NCI-H1694 (cell line): Measurements from ENCODE around the gene GGT5.
"Not testable (repeated sequence)": the region's sequence is repeated elsewhere in the genome, so short reads cannot be mapped to it uniquely, and the experiment has no call there.

Experiments used
- DNase-seq: peaks from one replicate; lab custom pipeline; 2025; lab: John Stamatoyannopoulos, UW

Gene GGT5

DNA sequence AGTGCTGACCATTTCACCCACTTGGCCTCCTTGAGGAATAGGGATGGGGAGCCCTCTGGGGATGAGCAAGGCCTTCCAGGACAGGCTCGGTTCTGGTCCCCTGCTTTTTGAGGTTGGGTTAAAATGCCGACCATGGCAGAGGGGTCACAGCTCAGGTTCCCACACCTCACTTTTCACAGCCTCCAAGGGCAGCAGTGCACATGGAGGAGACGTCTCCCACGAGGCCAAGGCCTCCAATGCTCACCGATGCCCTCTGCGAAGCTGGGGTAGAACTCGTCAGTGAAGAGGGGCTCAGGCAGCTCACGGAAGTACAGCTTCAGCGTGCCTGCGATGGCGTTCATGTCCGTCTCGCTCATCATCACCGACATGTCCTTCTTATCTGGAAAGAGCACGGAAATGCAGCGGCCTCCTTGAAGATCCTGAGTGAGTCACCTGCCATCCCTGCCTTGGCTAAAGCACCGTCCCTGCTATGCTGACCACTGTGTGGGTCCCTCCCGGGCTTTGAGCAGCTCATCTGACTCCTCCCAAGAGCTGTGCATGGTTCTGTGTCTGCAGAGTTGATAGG, 17.4 kb upstream of the GGT5 start:
- not testable (repeated sequence) for DNase-seq

DNA sequence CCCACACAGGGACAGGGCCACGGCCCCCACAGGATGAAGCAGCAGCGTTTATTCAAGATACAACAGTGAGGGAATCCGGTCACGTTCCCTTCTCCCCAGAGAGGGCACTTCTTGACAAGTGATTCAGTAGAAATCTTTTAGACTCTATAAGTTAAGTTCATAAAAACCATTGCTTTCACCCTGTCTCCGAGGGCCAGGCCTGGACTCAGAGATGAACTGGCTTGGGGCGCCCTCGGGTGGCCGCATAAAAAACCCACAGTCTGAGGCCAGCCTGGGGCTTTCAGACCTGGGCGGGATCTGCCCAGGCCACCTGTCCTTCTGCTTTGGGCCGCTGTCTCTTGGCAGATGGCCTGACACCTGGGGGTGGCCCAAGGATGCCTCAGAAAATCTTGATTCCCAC, 14.6 kb upstream of the GGT5 start:
- DNase-seq: peak; percentile 40

DNA sequence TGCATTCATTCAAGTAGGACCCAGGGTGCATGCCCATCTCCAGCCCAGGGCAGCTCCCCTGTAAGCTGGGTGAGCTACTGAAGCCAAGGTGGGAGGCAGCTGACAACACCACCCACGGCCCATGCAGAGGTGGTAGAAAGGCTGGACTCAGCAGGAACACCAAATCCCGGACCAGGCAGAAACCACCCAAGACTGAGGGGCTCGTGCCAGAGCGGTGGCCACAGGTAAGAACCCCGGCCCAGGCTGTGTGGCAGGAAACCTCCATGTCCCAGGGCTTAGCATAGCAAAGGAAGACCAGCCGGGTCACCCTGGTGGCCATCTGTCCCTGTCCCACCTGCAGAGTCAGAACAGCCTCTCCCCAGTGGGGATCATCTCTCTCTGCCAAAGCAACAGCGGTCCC, 11.9 kb upstream of the GGT5 start:
- not testable (repeated sequence) for DNase-seq

DNA sequence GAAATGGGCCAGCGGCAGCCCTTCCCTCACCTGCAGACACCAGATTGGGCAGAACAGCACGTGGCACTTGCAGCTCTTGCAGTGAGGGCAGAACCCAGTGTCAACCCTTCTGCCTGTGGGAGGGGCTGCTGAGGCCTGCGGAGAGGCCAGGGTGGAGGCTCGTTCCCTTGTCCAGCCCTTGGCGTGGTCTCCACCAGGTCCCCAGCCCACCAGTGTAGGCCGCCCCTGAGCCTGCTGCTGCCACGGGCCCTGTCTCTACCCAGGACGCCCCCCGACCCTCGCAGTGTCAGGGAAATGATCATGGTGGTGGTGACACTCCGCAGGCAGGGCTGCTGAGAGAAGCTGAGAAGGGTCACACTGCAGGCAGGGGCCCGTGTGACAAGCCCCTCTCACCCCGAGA, 11.3 kb upstream of the GGT5 start:
- DNase-seq: not testable (repeated sequence)

DNA sequence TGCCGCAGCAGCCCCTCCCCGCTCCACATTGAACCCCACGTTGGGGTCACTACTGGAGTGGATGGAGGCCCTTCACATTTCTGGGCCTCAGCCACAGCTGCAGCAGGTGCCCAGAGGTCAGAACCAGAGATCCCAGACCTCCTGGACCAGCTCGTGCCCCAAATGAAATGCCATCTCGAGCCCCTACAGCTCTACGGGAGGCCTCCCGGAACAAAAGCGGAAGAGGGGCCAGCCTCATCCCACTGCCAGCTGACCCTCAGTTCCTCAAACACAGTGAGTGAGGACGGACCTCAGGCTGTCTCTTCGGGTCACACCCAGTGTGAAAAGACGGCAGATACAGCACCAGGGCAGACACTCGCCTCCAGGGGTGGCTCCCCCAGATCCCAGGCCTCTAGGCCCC, 8.2 kb upstream of the GGT5 start:
- DNase-seq: not testable (repeated sequence)

DNA sequence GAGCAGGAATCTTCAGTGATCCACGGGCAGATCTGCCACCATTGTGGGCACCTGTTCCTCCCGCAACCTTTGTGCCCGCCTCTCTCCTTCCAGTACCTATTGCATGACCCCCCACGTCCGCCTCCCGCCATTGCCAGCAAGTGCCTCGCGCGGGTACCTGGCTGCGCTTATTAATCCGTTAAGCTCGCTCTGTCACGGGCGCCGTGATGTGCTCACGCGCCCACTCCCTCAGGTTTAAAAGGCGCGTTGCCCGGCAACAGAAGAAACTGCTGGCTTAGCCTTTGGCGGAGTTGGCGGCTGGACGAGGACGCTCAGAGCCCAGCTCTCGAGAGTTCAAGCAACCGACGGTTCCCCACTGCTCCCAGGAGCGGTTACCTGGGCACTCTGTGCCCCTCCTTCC, 6.4 kb upstream of the GGT5 start:
- DNase-seq: not testable (repeated sequence)

DNA sequence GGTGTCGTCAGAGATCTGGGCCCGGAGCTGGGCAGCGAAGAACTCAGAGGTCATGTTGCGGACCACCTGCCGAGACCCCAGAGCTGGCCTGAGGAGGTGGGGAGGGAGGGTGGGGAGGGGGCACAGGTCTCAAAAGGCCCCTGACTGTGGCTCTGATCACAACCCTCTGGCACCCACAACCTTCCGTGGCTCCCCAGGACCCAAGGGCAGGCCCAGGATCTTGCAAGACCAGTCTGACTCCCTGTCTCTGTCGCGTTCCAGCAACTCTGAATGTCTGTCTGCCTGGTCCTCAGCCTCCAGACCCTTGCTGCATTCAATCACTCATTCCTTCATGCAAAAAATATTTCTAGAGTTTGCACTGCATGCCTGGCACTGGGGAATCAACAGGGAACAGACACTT, 4.5 kb upstream of the GGT5 start:
- DNase-seq: not testable (repeated sequence)

DNA sequence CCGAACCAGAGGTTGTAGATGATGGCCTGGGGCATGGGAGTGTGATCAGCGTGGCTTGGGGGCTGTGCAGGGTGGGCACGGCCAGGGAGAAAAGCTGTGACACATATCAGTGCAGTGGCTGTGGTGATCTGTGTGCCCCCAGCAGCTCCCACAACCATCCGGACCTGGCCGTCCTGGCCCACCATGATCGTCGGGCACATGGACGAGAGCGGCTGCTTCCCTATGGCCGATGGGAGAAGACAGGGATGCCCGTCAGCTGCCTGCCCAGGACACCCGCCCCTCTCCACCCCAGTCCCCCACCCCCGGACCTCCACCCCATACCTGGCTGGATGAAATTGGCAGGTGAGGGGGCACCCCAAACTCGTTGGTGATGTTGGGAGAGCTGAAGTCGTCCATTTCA, 3.7 kb upstream of the GGT5 start:
- DNase-seq: not testable (repeated sequence)

DNA sequence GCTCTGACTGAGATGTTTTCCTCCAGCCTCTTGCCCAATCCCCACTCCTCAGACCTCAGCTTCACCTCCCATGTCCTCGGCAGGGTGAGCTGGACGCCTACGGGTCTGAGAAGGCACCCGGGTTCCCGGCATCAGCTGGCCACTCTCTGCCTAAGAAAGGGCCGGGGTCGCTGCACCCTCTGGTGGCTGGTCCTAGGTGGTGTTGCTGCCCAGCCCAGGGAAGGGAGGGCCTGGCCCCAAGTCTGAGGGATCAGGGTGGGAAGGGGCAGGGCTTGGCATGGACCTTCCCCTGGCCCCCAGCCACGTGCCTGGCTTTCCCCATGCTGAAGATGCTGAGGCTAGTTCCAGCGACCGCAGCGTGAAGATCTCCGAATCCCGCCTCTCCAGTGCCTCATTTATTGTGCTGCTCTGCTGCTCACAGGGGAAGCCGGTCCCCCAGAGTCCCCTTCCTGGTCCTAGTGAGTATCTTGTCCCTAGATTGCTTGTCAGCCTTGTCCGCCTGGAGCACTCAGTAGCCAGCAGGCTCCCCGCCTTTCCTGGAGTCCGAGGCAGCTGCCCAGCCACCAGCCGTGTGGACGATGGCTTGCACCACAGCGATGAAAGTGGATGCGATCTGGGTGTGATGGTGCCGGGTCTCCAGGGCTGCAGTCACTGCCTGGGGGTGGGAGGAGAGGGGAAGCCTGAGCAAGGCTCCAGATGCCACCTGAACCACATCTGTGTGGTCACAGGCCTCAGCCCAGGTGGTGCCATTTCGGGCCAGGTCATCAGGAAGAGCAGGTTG, 2.9 kb upstream of the GGT5 start:
- DNase-seq: peak; percentile 57

DNA sequence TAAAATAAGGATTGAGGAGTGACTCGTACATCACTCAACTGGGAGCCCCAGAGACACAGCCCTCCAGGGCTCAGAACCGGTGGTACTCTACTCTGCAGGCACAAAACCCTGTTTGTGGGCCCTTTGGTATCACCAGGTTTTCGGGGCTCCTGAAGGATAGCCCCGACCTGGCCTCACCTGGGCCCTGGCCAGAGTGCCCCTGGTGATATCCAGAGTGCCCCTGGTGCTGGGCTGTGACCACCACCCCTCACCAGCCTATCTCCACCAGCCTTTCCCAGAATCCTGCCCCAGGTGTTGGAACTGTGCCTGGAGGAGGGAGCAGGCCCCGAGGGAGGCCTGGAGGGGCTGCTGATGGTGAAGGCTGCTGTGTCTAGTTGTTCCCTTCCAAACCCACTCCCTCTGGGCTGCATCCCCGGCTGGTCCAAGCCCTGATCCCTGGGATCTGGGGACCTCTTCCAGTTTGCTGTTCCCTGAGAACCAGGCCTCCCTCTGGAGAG, 2.2 kb upstream of the GGT5 start:
- DNase-seq: no peak

DNA sequence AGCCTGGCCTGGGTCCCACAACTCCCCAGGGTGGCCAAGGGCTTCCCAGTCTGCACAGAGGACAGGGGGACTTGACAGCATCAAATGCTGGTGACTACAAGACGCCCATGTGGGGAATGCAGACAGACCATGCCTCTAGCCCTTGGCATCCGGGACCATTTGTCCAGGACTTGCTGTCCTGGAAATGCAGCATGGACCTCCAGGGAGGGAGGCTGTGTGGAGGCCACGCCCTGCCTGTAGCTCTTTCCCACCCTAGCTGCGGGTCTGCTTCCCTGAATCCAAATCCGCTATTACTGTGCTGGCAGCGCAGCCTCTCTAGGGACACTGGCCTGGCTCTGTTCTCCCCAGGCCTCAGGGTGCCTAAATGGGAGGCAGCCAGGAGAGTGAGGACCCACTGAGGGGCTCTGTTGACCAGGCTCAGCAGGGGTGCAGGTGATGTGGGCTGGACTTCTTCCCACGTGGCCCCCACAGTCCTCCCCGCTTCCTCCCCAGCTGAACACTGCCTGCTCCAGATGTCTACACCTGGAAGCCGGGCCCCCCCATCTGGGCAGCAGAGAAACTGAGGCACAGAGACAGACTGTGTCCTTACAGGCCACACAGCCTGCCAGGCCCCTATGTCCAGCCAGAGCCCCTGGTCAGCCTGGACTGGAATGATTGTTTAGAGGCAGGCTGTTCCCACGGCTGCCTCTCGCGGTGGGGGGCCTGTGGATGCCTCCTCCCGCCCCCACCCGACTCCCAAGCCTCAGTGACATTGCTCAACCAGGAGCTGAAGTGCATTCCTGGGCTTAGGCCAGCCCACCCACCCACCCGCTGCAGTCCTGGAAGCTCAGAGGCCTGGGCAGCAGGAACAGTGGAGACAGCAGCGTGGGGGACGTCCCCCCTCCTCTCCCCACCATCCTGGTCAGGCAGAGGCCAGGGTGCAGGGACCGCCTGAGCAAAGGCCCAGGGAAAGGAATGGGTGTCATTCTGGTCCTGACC, 991 bp upstream of the GGT5 start:
- DNase-seq: not testable (repeated sequence)

DNA sequence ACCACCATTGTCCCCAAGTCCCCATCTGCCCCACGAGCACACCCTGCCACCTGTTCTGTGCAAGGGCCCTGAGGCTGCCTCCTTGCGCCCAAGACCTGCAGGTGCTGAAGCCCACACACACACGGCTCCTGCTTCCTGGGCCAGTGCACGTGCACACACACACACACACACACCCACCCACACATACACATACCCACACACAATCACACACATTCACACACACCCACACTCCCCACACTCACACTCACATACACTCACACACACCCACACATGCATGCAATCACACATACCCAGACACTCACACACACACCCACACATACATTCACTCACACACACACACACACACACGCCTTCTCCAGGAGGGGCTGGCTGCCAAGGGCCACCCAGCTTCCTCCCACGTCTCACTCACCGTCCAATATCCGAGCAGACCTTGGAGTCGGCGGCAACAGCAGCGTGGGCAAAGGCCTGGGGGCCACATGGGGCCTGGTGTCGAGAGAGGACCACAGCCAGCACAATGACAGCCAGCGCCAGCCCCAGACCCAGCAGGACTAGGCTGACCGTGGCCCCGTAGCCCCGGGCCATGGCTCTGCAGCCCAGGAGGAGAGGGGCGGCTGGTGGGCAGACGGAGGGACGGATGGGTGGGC, 616 bp downstream of the GGT5 start:
- DNase-seq: no peak

DNA sequence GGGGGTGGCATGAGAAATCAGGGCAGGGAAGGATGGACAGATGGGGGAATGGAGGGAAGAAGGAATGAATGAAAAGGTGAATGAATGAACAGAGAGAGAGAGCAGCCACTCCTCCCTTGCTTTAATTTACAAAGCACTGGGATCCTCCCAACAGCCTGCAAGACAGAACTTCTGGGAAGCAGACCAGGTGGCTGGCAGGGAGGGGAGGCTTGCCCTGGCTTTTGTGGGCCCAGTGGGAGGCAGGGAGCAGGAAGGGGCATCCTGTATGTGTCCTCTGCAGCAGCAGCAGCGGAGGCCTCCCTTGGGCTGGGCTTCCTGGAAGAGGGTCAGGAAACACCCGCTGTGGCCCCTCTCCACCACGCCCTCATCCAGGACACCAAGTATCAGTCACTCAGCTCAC, 1.5 kb downstream of the GGT5 start:
- DNase-seq: not testable (repeated sequence)

DNA sequence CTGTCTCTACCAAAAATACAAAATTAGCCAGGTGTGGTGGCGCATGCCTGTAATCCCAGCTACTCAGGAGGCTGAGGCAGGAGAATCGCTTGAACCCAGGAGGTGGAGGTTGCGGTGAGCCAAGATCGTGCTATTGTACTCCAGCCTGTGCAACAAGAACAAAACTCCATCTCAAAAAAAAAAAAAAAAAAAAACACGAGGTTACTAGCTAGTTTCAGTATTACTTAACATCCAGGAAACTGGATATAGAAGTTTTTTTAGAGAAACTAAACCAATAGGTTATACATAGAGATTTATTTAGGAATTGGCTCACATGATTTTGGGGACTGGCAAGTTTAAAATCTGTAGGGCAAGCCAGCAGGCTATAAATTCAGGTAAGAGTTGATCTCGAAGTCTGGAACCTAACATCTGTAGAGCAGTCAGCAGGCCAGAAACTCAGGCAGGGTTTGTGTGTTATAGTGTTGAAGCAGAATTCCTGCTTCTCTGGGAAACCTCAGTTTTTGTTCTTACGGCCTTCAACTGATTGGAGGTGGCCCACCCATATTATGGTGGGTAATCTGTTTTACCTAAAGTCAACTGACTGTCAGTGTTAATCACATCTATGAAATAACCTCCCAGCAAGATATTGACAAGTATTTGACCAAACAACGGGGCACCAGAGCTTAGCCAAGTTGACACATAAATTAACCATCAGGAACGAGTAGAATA, 3.7 kb downstream of the GGT5 start:
- DNase-seq: not testable (repeated sequence)

DNA sequence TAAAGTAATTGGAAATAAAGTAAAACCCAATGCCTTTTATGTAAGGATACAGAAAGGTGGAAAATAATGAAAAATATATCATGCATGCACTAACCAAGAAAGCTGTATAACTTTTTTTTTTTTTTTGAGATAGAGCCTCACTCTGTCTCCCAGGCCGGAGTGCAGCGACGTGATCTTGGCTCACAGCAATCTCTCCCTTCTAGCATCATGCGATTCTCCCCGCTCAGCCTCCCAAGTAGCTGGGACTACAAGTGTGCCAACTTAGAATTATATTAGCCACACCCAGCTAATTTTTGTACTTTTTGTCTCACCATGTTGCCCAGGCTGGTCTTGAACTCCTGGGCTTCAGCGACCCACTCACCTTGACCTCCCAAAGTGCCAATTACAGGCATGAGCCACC, 4.5 kb downstream of the GGT5 start:
- no peak for DNase-seq

DNA sequence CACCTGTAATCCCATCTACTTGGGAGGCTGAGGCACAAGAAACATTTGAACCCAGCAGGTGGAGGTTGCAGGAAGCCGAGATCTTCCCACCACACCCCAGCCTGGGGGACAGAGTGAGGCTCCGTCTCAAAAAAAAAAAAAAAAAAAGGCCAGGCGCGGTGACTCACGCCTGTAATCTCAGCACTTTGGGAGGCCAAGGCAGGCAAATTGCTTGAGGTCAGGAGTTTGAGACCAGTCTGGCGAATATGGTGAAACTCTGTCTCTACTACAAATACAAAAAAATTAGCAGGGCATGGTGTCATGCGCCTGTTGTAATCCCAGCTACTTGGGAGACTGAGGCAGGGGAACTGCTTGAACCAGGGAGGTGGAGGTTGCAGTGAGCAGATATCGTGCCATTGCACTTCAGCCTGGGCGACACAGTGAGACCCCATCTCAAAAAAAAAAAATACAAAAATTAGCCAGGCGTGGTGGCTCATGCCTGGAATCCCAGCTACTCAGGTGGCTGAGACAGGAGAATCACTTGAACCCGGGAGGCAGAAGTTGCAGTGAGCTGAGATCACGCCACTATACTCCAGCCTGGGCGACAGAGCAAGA, 6.7 kb downstream of the GGT5 start:
- DNase-seq: not testable (repeated sequence)

DNA sequence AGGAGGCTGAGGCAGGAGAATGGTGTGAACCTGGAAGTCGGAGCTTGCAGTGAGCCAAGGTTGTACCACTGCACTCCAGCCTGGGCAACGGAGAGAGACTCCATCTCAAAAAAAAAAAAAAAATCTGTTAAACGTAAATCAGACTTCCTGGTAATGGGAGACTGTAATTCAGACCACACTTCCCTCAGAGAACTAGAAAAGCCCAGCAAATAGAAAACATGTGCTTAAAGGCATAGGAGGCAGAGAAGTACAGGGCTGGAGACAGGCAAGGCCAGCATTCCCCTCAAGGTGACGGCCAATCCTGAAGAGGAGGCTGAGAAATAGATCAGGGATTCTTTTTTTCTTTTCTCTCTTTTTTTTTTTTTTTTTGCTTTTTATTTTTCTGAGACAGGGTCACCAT, 8.2 kb downstream of the GGT5 start:
- no peak for DNase-seq

DNA sequence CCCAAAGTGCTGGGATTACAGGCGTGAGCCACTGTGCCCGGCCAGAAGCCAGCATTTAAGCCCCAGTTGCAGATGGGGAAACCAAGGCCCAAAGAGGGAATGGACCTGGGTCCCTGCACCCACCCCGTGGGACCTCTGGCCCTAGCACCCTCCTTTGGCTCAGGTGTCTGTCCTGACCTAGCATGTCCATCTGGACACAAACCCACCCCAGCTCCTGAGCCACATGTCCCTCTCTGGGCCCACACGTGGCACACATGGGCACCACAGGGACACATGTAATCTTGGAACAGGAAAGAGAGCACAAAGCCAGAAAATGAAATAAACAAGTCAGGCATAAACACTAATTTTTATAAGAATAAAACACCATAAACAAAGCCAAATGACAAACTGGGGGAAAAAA, 9.6 kb downstream of the GGT5 start:
- no peak for DNase-seq

DNA sequence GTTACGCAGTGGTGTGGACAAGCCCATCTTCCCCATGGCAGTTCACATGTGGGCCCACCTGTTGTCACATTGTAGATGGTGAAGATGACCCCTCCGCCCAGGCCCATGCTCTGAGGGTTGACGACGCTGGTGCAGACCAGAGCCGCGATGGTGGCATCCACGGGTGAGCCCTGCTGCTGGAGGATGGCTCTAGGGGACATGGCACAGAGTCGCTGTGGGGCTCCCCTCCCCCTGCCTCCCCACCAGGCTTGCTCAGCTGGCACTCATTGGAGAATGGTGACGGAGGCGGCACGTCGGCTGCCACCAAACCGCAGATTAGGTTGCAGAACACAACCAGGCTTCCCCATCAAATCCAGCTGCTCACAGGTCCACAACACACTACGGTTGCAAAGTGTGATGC, 11.1 kb downstream of the GGT5 start:
- no peak for DNase-seq

DNA sequence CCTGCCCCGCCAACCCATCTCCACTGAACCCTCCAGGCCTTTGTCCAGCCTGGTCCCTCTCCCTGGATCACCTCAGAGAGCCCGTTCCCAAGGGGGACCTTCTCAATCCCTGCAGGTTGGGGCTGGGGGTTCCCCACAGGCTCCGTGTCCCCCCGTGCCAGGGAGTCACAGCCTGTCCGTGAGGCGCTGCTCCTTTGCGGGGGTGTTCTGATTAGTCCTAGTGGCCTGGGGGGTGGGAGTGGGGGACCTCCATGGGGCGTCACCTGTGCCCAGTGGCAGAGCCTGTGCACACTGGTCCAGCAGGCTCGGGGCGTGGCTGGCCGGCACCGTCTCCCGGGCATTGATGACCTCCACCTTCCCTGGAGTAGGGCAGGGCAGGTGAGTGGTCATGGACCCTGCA, 11.6 kb downstream of the GGT5 start:
- no peak for DNase-seq

DNA sequence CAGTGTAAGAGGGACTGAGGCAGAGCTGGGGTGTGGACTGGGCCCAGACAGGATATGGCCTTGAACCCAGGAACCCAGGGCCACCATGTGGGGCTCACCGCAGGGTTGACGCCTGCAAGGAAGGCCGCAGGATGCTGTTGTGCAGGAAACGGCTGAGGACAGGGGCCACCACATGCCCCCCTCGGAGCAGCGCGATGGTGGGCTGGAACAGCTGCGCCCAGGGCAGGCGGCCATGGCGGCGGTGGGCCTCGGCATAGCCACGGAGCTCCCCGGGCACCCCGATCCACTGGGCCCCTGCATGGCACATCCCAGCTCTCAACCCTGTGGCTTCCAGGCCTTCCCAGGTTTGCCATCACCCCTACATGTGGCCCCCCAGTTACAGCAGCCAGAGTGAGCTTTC, 12.2 kb downstream of the GGT5 start:
- no peak for DNase-seq
